GM19025 (cell line): Measurements from ENCODE around the gene SC5D.

Source experiments
- ATAC-seq: cut with Tn5 transposase; IDR thresholded peaks from one replicate; pipeline ENCODE4 v1.9.1; 2021; ENCODE audit warnings: mild to moderate bottlenecking, low read depth, moderate library complexity; ENCODE audit not compliant: unreplicated experiment

Gene SC5D

GRCh38 chr11:121328176-121328966, 35.8 kb downstream of the SC5D start:
- ATAC-seq = no peak

- no peak for ATAC-seq
These were observed 36.6 kb downstream of the SC5D start for GRCh38 chr11:121328967-121329679.

GRCh38 chr11:121329781-121330395, 37.3 kb downstream of the SC5D start:
- no peak for ATAC-seq

- no peak for ATAC-seq
These were observed 38.3 kb downstream of the SC5D start for GRCh38 chr11:121330614-121331435.

- ATAC-seq = no peak
These were observed 42.6 kb downstream of the SC5D start for GRCh38 chr11:121334973-121335710.

- no peak for ATAC-seq
These were observed 43.8 kb downstream of the SC5D start for GRCh38 chr11:121336279-121336937.

- no peak for ATAC-seq
These were observed 44.5 kb downstream of the SC5D start for GRCh38 chr11:121337078-121337477.

GRCh38 chr11:121337740-121338272, 45.2 kb downstream of the SC5D start:
- no peak for ATAC-seq

- no peak for ATAC-seq
These were observed 46.0 kb downstream of the SC5D start for GRCh38 chr11:121338536-121338935.

- no peak for ATAC-seq
These were observed 47.5 kb downstream of the SC5D start for GRCh38 chr11:121340032-121340580.

- no peak for ATAC-seq
These were observed 49.0 kb downstream of the SC5D start for GRCh38 chr11:121341609-121342008.

- no peak for ATAC-seq
These were observed 52.3 kb downstream of the SC5D start for GRCh38 chr11:121344824-121345223.

- ATAC-seq = no peak
These were observed 54.5 kb downstream of the SC5D start for GRCh38 chr11:121347094-121347493.

- no peak for ATAC-seq
These were observed 55.2 kb downstream of the SC5D start for GRCh38 chr11:121347813-121348212.

- ATAC-seq = no peak
These were observed 55.8 kb downstream of the SC5D start for GRCh38 chr11:121348220-121348875.

GRCh38 chr11:121349790-121350189, 57.2 kb downstream of the SC5D start:
- ATAC-seq = no peak

GRCh38 chr11:121350314-121351082, 57.9 kb downstream of the SC5D start:
- ATAC-seq = no peak
